ENCODE data around the gene AMZ1.
"Not testable (repeated sequence)": the region's sequence is repeated elsewhere in the genome, so short reads cannot be mapped to it uniquely, and the experiment has no call there.

The AMZ1 gene

DNA sequence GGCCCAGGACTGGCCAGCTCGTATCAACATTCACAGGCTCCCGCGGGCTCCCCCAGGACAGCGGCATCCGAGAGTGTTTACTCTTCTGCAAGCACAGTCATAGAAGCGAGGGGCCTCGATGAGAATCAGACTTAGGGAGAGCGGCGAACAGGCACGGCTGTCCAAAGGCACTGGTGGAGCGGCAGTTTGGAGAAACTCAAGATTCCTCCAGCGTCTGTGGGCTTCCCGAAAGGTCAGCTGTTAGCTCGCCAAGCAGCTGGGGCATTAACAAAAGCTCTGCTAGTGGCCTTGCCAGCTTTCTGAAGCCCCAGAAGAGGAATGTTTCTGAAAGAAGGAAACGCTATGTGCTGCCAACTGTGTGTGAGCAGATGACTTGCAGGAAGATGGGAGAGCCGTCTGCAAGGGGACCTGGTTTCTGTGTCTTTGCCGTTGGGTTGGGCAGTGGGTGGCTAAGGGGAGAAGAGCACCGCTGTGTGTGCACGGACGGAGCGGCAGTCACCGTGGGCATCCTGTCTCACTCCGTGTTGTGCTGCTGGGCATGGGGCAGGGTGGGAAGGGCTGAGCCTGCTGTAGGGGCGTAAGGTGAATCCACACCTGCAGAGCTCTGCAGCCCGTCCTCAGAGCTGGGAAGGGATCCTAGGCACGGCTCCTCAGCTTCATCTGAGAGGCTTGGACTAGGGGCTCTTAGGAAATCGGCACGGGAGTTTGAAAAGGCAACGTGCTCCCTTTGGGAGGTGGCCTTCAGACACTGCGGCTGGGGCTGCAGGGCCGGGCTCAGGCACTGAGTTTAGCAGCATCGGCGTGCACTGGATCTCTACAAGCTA is 42.1 kb downstream of the AMZ1 start:
- no peak for DNase-seq

DNA sequence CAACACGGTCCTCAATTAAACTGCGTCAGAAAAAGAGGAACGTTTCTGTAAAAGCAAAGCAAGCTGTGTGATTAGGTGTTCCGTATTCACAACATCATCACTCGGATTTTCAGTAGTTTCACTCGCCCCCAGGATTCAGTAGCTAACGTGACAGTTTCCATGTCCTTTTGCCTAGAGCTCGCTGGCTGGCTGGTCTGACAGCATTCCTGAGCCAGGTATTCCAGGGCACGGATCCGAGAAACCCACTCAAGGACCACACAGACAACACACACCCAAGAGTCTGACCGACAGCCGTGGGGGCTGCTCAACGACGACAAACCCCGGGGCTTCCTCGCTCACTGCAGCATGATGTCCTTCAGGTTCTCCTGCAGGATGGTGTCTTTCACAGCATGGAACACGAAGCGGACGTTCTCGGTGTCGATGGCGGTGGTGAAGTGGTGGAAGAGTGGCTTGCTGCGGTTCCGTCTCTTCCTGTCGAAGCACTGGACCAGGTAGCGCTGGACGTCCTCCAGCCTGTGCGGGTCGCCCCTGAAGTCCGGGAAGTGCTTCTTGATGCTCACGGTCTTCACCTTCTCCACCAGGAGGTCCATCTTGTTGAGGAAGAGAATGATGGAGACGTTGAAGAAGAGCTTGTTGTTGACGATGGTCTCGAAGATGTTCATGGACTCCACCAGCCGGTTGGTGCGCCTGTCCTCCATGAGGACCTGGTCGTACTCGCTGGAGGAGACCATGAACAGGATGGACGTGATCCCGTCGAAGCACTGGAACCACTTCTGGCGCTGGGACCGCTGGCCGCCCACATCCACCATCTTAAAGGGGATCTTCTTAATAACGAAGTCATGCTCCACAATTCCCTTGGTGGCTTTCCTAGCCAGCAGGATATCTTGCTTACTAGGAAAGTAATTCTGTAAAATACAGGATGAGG is 43.1 kb downstream of the AMZ1 start:
- DNase-seq, result no peak

DNA sequence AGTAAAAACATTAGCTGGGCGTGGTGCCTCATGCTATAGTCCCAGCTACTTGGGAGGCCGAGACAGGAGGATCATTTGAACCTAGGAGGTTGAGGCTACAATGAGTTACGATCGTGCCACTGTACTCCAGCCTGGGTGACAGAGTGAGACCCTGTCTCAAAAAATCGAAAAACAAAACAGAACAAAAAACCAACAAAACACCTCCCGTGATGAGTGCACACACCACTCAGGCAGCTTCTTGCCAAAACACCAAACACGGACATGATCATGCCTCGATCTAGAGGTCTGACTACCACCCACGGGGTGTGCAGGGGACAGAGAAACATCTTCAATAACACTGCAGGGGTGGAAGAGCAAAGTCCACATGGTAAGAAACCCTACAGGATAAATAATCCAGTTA is 44.4 kb downstream of the AMZ1 start:
- DNase-seq, result no peak

DNA sequence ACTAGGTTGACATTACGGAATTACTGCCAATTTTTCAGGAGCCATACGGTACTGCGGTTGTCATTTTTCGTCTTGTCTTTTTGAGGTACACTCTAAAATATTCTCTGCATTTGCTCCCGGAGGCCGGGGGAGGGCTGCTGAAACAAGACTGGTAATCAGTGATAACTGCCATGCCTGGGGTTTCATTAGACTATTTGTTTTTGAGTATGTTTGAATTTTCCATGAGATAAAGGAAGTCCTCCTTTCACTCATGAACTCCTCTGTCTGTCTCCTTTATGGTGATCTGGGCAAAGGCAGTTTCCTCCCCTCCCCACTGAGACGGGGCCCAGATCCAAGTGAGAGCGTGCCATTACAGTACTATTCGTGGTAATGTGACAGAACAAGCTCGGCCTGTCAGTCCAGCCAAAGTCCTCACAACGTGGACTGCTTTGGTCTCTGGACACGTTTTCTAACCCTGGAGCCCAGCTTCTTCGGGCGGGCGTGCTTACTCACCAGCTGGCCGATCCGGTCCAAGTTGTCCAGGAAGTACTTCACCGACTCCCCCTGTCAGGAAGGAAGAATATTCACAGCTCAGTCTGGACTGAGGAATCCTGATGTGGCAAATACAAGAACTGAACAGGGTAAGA is 45.1 kb downstream of the AMZ1 start:
- peak; percentile 41 for DNase-seq

DNA sequence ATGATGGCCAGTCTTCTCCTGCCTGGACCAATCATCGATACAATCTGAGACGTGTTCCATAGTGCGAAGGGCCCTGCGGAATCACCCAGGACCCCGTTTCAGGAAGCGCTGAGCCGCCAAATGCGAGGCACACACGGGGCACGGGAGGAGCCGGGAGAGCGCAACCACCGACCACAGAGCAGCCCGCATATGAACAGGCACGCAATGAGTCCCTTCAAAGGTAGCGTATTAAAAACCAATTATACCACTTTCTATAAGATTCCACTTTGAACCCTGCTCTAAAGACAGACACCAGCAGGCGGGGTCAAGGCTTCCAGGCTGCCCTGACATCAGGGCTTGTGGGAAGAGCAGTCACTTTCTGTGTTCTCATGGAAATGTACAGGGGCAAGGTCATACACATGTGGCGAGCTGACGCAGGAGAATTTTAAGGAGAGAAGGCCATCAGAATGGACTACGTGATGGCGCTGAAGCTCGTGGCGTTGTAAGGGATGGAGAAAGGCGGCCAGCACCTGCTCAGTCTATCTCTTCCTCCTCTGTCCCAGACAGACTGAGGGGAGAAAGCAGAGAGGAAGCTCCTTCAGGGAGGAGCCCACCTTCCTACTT is 46.2 kb downstream of the AMZ1 start:
- no peak for DNase-seq

DNA sequence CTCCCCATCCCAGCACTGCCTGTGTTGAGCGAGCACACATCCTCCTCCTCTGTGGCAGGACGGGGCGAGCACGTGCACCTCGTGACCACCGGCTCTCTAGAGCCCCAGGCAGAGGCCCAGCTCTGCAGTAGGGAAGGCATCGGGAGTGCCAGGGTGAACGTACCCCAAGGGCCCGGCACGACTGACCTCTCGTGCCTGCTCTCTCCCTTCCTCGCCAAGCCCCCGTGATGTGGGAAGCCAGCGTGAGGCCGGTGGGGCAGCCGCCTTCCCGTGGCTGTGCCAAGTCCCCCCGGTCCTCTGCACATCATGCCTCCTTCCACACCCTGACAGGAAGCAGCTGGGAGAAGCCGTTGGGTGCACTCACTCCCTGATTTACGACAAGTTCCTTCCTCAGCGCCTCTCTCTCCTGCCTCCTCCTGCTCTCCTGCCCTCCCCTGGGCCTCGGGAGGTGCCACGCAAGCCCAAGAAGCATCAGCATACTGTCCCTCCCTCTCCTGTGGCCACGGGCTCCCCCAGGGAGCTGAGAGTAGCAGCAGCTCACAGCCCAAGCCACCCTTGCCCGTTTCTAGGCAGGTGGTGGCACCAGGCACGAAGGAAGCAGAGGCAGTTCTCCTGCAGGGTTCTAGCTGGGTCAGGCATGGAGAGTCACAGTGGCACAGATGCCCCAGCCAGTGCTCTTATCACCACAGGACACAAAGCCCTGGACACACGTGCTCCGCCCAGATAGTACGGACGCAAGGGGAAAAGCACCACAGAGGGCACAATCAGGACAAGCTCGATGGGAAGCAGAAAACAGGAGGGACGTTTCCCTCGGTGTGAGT is 47.0 kb downstream of the AMZ1 start:
- no peak for DNase-seq

DNA sequence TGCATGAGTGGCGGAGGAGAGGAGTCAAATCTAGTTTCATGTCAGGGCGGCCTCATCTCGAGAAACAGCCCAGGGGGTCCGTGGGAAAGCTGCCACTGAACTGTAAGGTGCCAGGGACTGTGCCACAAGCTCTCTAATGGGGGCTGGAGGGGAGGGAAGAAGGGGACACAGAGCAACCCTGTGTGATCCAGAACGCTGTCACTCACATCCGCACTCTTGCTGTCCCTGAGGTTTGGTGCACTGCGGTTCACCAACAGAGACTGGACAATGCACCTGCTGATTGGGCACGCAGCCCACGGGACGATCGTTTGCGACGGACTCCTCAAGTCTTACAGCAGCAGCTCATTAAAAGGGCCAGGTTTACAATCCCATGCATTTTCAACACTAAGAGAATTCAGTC is 47.7 kb downstream of the AMZ1 start:
- no peak for DNase-seq

DNA sequence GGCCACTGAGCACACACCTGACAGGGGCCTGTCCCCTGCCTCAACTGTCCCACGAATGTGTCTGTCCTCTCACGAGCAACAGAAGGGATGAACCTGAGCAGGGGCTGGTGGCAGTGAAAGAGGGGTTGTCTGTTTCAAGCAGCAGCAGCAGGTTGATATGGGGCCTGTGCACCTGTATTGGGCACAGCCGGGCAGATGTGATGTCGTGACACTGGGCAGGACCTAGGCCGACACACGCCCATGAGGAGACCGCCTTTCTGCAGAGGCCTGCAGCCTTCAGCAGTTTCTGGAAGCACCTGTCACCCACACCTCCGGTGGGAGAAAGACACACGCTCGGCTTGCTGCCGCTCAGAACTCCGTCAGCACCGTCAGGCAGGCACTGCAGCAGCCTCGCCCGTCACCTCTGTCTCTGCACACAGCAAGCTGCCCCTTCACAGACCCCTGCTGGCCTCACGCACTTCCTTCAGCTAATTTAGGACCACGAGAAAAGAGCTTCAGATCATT is 48.5 kb downstream of the AMZ1 start:
- no peak for DNase-seq

DNA sequence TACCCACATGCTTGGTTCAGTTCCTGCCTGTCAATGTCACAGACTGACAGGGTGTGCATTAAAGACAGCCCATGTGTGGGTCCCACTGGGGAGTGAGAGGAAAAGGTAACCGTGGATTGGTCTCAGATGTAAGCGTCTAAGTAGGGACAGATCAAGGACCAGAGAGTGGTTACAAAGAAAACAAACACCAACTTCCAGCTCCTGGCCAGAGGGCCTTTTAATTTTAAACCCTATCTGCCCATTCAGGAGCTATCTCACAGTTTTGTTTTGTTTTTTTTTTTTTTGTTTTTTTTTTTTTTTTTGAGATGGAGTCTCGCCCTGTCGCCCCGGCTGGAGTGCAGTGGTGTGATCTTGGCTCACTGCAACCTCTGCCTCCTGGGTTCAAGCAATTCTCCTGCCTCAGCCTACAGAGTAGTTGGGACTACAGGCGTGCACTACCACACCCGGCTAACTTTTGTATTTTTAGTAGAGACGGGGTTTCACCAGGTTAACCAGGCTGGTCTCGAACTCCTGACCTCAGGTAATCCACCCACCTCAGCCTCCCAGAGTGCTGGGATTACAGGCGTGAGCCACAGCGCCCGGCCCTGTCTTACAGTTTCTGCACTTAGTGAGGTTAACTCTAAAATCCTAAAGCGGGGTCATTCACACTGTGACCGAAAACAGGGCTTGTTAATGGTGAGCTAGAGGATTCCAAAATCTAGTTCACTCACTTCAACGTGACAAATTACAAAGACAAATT is 49.2 kb downstream of the AMZ1 start:
- DNase-seq, result not testable (repeated sequence)

DNA sequence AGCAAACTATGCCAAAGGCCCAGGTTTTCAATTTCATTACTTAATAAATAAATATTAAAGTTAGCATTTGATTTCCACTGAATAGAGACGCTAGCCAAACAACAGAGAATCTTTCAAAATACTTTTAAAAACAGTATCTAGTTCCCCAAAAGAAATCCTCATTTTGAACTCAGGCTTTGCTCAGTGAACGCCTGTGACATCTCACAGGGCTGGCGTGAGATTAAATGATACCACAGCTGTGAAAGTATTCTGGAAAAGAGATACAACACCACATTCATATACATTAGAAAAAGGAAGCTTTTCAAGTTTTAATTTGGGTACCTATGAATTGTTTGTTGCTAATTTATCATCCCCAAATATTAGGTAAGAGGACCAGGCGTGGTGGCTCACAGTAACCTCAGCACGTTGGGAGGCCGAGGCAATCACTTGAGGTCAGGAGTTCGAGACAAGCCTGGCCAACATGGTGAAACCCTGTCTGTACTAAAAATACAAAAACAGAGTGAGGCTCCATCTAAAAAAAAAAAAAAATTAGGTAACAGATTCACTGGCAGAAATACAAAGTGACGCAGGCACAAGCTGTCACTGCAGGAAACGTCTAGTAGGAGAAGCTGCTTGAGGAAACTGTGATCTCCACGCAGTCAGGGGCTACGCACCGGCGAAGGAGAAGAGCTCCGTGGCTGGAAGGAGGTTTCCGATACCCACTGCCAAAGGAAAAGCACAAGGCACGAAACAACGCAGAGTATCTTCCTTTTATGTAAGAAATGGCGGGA is 50.0 kb downstream of the AMZ1 start:
- no peak for DNase-seq

DNA sequence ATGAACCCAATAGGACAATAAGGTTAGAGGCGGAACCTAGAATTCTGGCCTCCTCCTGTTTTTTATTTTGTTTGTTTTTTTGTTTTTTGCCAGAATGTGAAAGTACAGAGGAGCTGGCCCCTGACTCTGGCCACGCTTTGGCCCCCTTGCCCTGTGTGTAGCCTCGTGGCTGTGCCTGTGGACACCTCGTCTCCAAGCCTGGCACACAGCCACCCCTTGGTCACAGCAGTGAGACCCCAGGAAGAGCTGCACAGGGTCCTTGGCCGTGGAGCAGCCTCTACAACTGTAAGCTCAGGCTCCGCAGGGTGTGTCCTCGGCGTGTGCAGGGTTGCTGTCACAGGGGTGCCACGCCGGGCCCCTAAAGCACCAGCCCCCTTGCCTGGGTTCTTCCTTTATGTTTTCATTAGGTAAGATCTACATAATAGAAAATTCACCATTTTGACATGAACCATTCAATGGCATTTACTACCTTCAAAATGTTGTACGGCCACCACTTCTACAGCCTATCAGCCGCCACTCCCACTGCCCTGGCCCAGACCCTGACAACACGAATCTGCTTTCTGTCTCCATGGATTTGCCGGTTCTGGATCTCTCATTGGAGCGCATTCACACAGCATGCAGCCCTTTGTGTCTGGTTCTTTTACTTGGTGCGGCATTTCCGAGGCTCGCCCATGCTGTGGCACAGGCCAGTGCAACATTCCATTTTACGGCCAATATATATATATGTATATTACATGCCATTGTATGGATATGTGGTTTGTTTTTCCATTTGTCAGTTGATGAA is 51.0 kb downstream of the AMZ1 start:
- DNase-seq, result no peak

DNA sequence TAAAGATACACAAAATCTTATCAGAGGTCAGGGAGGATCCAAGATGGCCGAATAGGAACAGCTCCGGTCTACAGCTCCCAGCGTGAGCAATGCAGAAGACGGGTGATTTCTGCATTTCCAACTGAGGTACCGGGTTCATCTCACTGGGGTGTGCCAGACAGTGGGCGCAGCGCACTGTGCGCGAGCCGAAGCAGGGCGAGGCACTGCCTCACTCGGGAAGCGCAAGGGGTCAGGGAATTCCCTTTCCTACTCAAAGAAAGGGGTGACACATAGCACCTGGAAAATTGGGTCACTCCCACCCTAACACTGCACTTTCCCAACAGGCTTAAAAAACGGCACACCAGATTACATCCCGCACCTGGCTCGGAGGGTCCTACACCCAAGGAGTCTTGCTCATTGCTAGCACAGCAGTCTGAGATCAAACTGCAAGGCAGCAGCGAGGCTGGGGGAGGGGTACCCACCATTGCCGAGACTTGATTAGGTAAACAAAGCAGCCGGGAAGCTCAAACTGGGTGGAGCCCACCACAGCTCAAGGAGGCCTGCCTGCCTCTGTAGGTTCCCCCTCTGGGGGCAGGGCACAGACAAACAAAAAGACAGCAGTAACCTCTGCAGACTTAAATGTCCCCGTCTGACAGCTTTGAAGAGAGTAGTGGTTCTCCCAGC is 55.7 kb downstream of the AMZ1 start:
- DNase-seq, result not testable (repeated sequence)

DNA sequence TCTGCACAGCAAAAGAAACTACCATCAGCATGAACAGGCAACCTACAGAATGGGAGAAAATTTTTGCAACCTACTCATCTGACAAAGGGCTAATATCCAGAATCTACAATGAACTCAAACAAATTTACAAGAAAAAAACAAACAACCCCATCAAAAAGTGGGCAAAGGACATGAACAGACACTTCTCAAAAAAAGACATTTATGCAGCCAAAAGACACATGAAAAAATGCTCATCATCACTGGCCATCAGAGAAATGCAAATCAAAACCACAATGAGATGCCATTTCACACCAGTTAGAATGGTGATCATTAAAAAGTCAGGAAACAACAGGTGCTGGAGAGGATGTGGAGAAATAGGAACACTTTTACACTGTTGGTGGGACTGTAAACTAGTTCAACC is 60.7 kb downstream of the AMZ1 start:
- DNase-seq, result not testable (repeated sequence)

DNA sequence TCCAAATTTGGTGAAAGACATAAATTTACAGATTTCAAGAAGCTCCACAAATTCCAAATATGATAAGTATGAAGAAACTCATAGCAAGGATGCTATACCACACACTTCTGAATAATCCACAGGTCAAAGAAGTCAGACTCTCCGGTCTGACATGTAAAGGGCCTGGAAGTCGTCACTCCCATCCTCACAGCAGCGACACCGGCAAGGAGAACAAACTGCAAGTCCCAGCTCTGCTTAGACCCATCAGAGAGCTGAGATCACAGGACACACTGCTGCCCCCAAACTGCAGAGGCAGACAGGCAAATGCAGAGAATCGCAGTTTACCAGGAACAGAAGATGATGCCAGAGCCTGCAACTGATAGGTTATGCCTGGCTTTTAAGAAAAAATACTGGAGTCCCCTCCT is 62.0 kb downstream of the AMZ1 start:
- DNase-seq, result no peak

DNA sequence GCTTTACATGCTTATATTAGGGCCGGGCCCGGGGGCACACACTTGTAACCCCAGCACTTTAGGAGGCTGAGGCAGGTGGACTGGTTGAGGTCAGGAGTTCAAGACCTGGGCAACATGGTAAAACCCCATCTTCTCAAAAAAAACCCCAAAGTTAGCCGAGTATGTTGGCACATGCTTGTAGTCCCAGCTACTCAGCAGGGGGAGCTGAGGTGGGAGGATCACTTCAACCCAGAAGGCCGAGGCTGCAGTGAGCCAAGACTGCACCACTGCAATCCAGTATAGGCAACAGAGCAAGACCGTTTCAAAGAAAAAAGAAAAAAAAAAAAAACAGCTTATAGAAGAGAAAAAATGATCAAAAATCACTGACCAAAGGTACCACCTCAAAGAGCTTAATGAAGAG is 63.1 kb downstream of the AMZ1 start:
- no peak for DNase-seq

DNA sequence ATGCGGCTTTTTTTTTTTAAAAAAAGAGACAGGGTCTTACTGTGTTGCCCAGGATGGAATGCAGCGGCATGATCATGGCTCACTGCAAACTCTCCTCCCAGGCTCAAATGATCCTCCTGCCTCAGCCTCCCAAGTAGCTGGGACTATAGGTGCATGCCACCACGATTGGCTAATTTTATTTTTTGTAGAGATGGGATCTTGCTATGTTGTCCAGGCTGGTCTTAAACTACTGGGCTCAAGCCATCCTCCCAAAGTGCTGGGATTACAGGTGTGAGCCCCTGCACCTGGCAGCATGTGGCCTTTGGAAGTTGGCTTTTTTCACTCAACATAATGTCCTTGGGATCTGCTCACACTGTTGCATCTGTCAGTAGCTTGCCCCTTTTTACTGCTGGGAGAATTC is 65.1 kb downstream of the AMZ1 start:
- DNase-seq, result no peak

DNA sequence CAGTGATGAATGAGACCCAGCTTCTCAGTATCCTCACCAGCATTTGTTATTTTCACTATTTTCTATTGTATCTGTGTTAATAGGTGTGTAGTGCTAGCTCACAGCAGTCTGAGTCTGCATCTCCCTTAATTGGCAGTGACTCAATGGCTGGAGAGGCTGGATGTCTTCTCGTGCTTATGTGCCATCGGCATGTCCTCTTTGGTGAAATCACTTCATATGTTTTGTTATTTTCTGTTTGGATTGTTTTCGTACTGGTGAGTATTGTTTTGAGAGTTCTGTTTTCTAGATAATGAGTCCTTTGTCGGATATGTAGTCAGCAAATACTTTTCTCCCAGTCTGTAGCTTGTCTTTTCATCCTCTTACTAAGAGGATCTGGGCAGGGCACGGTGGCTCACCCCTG is 66.1 kb downstream of the AMZ1 start:
- no peak for DNase-seq

DNA sequence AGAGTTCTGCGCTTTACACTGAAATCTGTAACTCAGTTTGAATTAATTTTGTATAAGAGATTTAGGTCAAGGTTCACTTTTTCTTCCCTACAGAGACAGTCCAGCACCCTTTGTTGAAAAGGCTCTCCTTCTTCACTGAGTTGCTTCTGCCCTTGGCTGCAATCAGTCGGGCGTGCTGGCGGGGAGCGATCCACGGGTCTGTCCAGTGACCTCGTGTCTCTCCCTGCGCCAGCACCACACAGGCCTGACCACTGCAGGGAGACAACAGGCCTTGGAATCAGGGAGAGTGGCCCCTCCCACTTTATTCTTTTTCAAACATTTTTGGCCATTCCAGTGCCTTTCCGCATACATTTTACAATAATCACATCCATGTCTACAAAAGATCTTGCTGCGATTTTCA is 66.9 kb downstream of the AMZ1 start:
- no peak for DNase-seq

DNA sequence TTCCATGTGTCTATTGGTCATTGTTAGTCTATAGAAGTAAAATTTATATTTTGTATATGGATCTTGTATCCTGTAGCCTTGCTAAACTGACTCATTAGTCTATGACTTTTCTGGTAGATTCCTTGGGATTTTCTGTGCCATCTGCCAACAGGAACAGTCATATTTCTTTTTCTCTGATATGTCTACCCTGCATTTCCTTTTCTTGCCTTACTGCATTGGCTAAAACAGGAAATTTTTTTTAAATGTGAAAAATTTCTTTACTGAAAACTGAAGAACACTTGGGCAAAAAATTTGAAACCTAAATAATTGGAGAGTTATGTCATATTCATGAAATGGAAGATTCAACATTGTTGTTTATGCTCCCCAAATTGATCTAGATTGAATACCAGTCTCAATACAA is 67.5 kb downstream of the AMZ1 start:
- DNase-seq, result no peak
